Islet of Langerhans (tissue), 1 donor: ENCODE data around the gene SPEM3.
"Not testable (repeated sequence)": the region's sequence is repeated elsewhere in the genome, so short reads cannot be mapped to it uniquely, and the experiment has no call there.

ENCODE experiments used
- FAIRE-seq: peaks from one replicate; lab custom pipeline; 2011; peaks lifted over from hg19 to GRCh38; lab: Jason Lieb, UNC

SPEM3 gene

GRCh38 chr17:7442142-7442541, 13.5 kb downstream of the SPEM3 start:
- FAIRE-seq, result no peak

DNA sequence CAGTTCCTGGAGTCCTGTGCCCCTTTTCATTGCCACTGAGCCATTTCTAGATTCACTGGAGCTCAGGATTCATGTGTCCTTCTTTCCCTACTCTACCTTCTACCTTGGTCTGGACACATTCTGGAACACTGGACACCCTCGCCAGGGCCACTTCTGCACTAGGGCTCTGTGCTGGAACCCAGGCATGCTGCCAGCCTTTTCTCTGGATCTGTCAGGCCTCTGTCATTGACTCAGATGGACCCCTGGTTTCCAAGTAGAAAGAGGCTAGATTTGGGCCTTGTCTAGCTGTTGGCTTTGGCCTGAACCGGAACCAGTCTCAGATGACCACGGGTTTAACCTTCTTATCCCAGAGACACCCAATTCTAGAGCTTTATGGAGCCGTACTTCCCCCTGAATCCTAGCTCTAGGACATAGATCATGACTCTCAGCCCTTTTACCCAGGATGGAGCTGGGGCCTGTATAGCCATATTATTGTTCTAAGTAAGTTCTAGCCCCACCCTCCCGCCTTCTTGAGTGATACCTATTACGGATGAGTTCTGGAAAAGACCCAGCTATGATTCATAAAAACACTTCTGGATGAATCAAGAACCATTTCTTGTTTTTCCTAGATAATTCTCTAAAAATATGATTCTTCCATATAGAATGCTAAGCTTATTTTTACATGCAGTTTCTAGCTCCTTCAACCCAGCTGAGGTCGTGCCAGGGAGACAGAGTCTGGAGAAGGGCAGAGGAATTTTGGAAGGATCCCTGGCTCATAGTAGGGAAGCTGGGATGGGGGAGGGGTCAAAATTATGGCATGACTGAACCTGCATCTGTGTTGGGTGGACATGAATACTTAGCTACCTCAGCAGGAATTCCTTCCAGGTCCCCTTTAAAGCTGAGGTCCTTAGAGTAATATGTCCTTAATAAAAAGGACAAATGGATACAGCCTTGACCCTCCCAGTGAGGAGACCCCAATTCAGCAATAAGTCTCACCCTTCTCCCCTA, 15.1 kb downstream of the SPEM3 start:
- no peak for FAIRE-seq

- FAIRE-seq, result no peak
Observed at GRCh38 chr17:7444682-7445618, 16.3 kb downstream of the SPEM3 start, which contains the start of gene CHRNB1. CHRNB1 (plus strand) TSS chr17:7445061; CDS start chr17:7445128, 67 bp downstream.

DNA sequence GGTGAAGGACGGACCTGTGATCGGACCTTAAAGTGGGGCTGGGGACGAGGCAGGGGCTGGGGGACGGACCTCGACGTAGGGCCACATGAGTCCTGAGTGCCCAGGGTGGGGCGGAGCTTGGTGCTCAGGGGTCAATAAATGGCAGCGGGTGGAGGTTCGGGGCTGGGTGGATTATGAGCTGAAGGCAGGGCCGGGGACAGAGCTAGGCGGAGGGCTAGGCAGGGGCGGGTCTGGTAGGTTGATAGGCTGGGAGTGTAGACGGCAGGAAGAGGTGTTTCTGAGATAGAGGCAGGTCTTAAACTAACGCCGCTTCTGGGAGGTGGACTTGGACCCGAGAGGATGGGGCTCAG, 16.9 kb downstream of the SPEM3 start:
- no peak for FAIRE-seq

GRCh38 chr17:7448461-7448860, 19.8 kb downstream of the SPEM3 start:
- FAIRE-seq, result no peak

DNA sequence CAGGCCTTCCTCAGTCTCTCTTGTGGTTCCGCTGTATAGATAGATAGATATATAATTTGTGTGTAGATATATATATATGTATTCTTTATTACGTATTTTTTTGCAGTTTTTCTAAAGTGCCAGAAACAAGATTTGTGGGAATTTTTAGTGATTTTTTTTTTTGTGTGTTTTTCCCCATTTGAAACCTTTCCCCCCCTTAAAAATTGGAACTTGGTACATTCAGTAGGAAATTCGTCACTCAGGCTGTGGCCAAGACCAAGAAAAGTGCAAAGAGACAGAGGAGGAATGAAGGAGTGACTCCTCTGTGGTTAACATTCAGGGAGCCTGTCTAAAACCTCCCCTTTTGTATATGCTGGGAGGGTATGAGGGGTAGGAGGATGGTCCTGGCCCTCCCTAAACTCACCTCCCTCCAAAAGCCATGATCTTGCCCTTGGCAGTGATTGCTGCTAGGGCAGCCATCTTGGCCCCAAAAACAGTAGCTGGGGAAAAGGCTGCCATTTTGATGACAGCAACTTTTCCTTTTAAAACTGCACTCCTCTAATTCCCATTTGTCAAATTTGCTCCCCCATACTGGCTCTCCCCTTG, 31.4 kb downstream of the SPEM3 start:
- no peak for FAIRE-seq

DNA sequence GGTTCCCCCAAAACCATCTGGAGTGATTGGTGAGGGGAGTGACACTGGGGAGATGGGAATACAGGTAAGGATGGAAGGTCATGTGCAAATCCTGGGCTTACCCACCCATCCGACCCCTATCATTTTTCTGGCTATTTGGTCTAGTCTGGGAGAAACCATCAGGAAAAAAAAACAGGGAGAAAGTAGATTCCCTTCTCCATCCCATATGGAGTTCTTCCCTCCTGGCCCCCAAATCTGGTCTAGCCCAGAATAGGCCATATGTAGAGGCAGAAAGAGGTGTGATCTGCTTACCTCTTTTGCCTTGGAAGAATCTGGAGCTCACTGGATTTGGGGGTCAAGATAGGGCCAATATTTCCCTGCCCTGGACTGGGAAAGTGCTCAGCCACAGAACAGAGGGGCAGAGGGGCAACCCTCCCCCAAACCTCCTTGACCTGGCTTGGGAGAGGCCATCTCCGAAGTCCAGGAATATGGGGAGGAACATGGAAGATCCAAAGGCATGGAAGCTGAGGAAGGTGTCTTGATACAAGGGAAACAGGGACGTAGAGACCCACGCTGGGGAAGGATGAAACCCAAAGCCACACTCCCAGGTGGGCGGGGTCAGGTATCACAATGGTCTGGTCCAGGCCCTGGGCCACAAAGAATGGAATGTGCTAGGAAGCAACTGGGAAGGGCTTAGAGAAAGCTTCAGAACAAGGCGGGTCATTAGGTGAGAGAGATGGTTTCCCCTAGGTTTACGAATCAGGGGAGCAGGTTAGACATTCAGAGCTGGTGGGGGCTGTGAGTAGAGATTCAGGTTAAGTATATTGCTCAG, 32.4 kb downstream of the SPEM3 start:
- no peak for FAIRE-seq

- FAIRE-seq, result no peak
Observed at GRCh38 chr17:7462474-7463371, 34.1 kb downstream of the SPEM3 start.

GRCh38 chr17:7463372-7463846, 34.8 kb downstream of the SPEM3 start:
- no peak for FAIRE-seq

DNA sequence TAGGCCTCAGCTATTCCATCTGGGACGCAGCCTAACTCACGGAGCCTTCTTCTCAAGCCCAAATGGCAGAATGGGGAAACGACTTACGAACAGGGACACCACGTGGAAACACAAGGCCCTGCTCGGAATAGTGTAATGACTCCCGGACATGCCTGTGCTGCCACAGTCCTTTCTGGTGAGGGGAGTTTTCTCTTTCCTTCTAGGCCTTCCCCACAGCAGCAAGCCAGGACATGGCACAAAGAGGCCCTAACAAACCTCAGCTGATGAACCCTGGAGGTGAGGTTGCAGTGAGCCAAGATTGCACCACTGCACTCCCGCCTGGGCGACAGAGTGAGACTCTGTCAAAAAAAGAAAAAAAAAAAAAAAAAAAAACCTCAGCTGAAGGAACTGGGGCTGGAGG, 35.4 kb downstream of the SPEM3 start:
- FAIRE-seq, result no peak

GRCh38 chr17:7465597-7466275, 37.1 kb downstream of the SPEM3 start:
- FAIRE-seq, result no peak

DNA sequence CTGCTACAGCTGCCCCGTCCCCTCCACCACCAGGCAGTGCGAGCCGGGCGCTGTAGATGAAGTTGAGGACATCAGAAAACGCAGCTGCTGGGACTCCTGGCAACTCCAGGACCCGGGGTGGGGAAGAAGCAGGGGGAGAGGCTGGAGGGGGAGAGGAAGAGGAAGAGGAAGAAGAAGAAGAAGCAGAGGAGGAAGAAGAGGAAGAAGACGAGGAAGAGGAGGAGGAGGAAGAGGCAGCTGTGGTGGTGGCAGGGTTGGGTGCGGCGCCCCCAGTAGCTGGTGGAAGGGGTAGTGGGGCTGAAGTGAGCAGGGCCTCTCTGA, 37.6 kb downstream of the SPEM3 start:
- no peak for FAIRE-seq

DNA sequence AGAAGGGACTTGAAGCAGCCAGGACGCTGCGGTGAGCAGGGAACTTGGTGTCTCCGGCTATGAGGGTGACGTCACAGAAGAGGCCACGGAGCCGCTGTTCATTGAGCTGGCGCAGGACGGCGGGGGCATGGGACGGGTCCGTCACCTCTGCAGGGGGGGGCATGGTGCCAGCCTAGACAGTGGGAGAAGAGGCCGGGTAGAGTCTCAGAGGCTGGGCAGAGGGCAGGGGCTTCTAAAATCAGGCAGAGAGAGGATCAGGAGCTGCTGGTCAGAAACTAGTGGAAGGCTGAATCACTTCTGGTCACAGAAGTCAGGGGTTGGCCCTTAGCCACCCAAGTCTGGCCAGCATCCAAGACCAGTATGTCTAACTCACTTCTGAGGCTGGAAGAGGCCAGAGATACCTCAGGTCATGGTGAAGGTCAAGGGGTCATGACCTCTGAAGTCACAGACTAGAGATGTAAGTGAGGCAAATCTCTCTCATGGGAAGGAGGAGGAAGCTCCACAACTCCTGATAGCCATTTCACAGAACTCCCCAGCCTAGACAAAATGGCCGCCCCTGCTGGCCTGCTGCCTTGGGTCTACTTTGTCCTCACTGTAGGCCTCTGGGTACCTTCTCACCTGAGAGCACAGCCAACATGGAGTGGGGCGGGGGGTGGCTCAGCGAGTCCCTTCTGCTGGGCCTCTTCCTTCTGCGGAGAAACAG, 38.1 kb downstream of the SPEM3 start:
- FAIRE-seq, result no peak

GRCh38 chr17:7467498-7467897, 38.8 kb downstream of the SPEM3 start:
- FAIRE-seq, result no peak

GRCh38 chr17:7468290-7468689, 39.6 kb downstream of the SPEM3 start:
- no peak for FAIRE-seq

- FAIRE-seq, result no peak
Observed at GRCh38 chr17:7468804-7469389, 40.2 kb downstream of the SPEM3 start.

DNA sequence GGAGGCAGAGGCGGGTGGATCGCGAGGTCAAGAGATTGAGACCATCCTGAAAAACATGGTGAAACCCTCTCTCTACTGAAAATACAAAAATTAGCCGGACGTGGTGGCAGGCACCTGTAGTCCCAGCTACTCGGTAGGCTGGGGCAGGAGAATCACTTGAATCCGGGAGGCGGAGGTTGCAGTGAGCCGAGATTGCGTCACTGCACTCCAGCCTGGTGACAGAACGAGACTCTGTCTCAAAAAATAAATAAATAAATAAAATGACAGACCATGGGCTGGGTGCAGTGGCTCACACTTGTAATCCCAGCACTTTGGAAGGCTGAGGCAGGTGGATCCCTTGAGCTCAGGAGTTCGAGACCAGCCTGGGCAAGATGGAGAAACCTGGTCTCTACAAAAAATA, 41.2 kb downstream of the SPEM3 start:
- not testable (repeated sequence) for FAIRE-seq

DNA sequence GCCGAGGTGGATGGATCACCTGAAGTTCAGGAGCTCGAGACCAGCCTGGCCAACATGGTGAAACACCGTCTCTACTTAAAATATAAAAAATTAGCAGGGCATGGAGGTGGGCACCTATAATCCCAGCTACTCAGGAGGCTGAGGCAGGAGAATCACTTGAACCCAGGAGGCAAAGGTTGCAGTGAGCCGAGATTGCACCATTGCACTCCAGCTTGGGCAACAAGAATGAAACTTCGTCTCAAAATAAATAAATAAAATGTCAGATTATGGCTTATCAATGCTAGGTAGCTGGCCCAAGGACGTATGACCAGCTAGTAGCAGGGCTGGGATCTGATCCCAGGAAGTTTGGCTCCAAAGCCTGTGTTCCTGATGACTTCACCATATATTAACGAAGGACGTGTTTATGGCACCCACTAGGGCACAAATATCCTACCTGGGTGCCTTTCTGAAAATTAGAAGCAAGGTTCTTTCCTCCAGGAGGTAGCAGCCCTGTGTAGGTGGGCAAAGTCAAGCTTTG, 41.9 kb downstream of the SPEM3 start:
- not testable (repeated sequence) for FAIRE-seq

GRCh38 chr17:7471729-7472128, 43.1 kb downstream of the SPEM3 start:
- no peak for FAIRE-seq
